Epithelial cell of proximal tubule (primary cell): ENCODE measurements around the gene MCF2L. TPM values are rescaled to one million over a fixed set of nuclear protein-coding genes. Genes with fewer than 3 reads are reported as not detected.

Experiments
- DNase-seq: peaks from one replicate; pipeline ENCODE4 v3.0.0-alpha.2; 2011; ENCODE audit warnings: low read depth
- H3K4me3 ChIP-seq: 2 replicates; pipeline ENCODE4 v1.5.1; 2011; ENCODE audit warnings: low read depth, mild to moderate bottlenecking, low read length
- CTCF ChIP-seq: conservative IDR thresholded peaks from 2 replicates; pipeline ENCODE4 v1.5.1; 2012; ENCODE audit warnings: low read depth, mild to moderate bottlenecking, low read length
- total RNA-seq: library from RNA; depleted of rRNA; stranded (reverse); fragments of >200 nt; gene quantifications from 2 replicates; pipeline ENCODE4 v1.2.3, GENCODE V29; 2015

Gene MCF2L
- total RNA-seq, 1 donor from 2014 or later: 10.8 TPM

- H3K4me3 ChIP-seq: no peak overlapping the region
- DNase-seq: no peak
- no peak for TF ChIP-seq CTCF
Observed at GRCh38 chr13:113024466-113024865, 55.5 kb downstream of the MCF2L start.

GRCh38 chr13:113026391-113026910 is 57.4 kb downstream of the MCF2L start:
- no peak for TF ChIP-seq CTCF
- H3K4me3 ChIP-seq: no peak overlapping the region
- DNase-seq: no peak

GRCh38 chr13:113027095-113027494 is 58.1 kb downstream of the MCF2L start:
- TF ChIP-seq CTCF: no peak
- H3K4me3 ChIP-seq: no peak overlapping the region
- DNase-seq: no peak

GRCh38 chr13:113027566-113027965 is 58.6 kb downstream of the MCF2L start:
- TF ChIP-seq CTCF: no peak
- H3K4me3 ChIP-seq: no peak overlapping the region
- DNase-seq: no peak

GRCh38 chr13:113028336-113029060 is 59.5 kb downstream of the MCF2L start:
- no peak overlapping the region for H3K4me3 ChIP-seq
- DNase-seq: no peak
- no peak for TF ChIP-seq CTCF

GRCh38 chr13:113029061-113029445 is 60.0 kb downstream of the MCF2L start:
- no peak for DNase-seq
- H3K4me3 ChIP-seq: no peak overlapping the region
- TF ChIP-seq CTCF: no peak
